ENCODE measurements around the gene UCK1. TPM values are rescaled to one million over a fixed set of nuclear protein-coding genes. Genes with fewer than 3 reads are reported as not detected.

Gene UCK1
- polyA plus RNA-seq, 1 donor (not counting 4 experiments of a cell fraction or from before 2014, with no cell fraction given) = 15.4 TPM

GRCh38 chr9:131496844-131497405 lies 34.1 kb downstream of the UCK1 start:
- H2AFZ ChIP-seq (ENCODE audit: control insufficient read depth, low read length) = no peak overlapping the region
- no peaks in the 10 kb centered on the region for H3K9me3 ChIP-seq (ENCODE audit: control insufficient read depth, low read depth, low read length)
- FAIRE-seq = no peak
- peaks cover 5% of the 10 kb centered on the region for H4K20me1 ChIP-seq (ENCODE audit: control insufficient read depth, extremely low read depth, insufficient read depth, low read length)
- H3K27me3 ChIP-seq (ENCODE audit: control insufficient read depth, extremely low read depth, insufficient read depth, low read length) = no peaks in the 10 kb centered on the region
- H3K79me2 ChIP-seq (ENCODE audit: control insufficient read depth, insufficient read depth, low read length) = no peaks in the 10 kb centered on the region
- no peak overlapping the region for H3K4me2 ChIP-seq (ENCODE audit: control insufficient read depth, extremely low read depth, insufficient read depth, low read depth, low read length)
- no peak overlapping the region for H3K9ac ChIP-seq (ENCODE audit: control insufficient read depth, extremely low read depth, insufficient read depth, low read length)
- H3K4me1 ChIP-seq (ENCODE audit: control insufficient read depth, extremely low read depth, insufficient read depth, low read length) = peaks cover 14% of the 10 kb centered on the region
- H3K36me3 ChIP-seq (ENCODE audit: control insufficient read depth in 2 of 2, extremely low read depth in 1 of 2, insufficient read depth in 2 of 2, low read length in 2 of 2) = peaks cover 55 to 56% of the 10 kb centered on the region in 2 experiments
- dilution Hi-C loops (cut with MboI; ENCODE audit: extremely low pct_ligation_motif_present, low sequenced_read_pairs) = no loop called here
- no peaks in the 10 kb centered on the region for H3K9me1 ChIP-seq (ENCODE audit: control insufficient read depth, extremely low read depth, insufficient read depth, low read length)
- no peak for DNase-seq (ENCODE audit: low read depth, low spot score)
- no peak overlapping the region for H3K4me3 ChIP-seq (ENCODE audit: control insufficient read depth in 2 of 3, extremely low read depth in 1 of 3, insufficient read depth in 2 of 3, low read depth in 1 of 3, low read length in 3 of 3)
- TF ChIP-seq CTCF (optimal IDR thresholded peaks at IDR 0.05 in 1 of 3, IDR thresholded peaks at IDR 0.05 in 1 of 3, conservative IDR thresholded peaks at IDR 0.05 in 1 of 3; ENCODE audit: extremely low read depth in 1 of 3, insufficient read depth in 2 of 3, low read length in 3 of 3) (no peak), EZH2 (IDR thresholded peaks at IDR 0.05; ENCODE audit: low read length) (no peak)
- H3K27ac ChIP-seq (ENCODE audit: control insufficient read depth, insufficient read depth, low read length) = no peak overlapping the region

- no peak for FAIRE-seq
- H2AFZ ChIP-seq (ENCODE audit: control insufficient read depth, low read length) = no peak overlapping the region
- dilution Hi-C loops (cut with MboI; ENCODE audit: extremely low pct_ligation_motif_present, low sequenced_read_pairs) = no loop called here
Measured at GRCh38 chr9:131495785-131496184, 35.3 kb downstream of the UCK1 start.

More at GRCh38 chr9:131495785-131496184, 35.3 kb downstream of the UCK1 start:
- Histone ChIP-seq H4K20me1 (ENCODE audit: control insufficient read depth, extremely low read depth, insufficient read depth, low read length) (peaks cover 5% of the 10 kb centered on the region), H3K79me2 (ENCODE audit: control insufficient read depth, insufficient read depth, low read length) (no peaks in the 10 kb centered on the region), H3K36me3 (ENCODE audit: control insufficient read depth in 2 of 2, extremely low read depth in 1 of 2, insufficient read depth in 2 of 2, low read length in 2 of 2) (peaks cover 65 to 66% of the 10 kb centered on the region in 2 experiments), H3K4me2 (ENCODE audit: control insufficient read depth, extremely low read depth, insufficient read depth, low read depth, low read length) (no peak overlapping the region), H3K27ac (ENCODE audit: control insufficient read depth, insufficient read depth, low read length) (no peak overlapping the region), H3K9ac (ENCODE audit: control insufficient read depth, extremely low read depth, insufficient read depth, low read length) (no peak overlapping the region), H3K4me3 (ENCODE audit: control insufficient read depth in 2 of 3, extremely low read depth in 1 of 3, insufficient read depth in 2 of 3, low read depth in 1 of 3, low read length in 3 of 3) (no peak overlapping the region), H3K27me3 (ENCODE audit: control insufficient read depth, extremely low read depth, insufficient read depth, low read length) (no peaks in the 10 kb centered on the region), H3K9me3 (ENCODE audit: control insufficient read depth, low read depth, low read length) (no peaks in the 10 kb centered on the region), H3K4me1 (ENCODE audit: control insufficient read depth, extremely low read depth, insufficient read depth, low read length) (peaks cover 7% of the 10 kb centered on the region), H3K9me1 (ENCODE audit: control insufficient read depth, extremely low read depth, insufficient read depth, low read length) (no peaks in the 10 kb centered on the region)
- TF ChIP-seq EZH2 (IDR thresholded peaks at IDR 0.05; ENCODE audit: low read length) = no peak
- TF ChIP-seq CTCF (optimal IDR thresholded peaks at IDR 0.05 in 1 of 3, IDR thresholded peaks at IDR 0.05 in 1 of 3, conservative IDR thresholded peaks at IDR 0.05 in 1 of 3; ENCODE audit: extremely low read depth in 1 of 3, insufficient read depth in 2 of 3, low read length in 3 of 3) = no peak
- DNase-seq (ENCODE audit: low read depth, low spot score) = no peak

Measured in keratinocyte (primary cell).